GM10266 (cell line): ENCODE data around the gene CYTIP.

Experiments
- DNase-seq: peaks from one replicate; pipeline ENCODE4 v3.0.0; 2012; ENCODE audit errors: extremely low spot score
- CTCF ChIP-seq: IDR thresholded peaks from 2 replicates; pipeline ENCODE4 v1.5.1; 2012; ENCODE audit warnings: mild to moderate bottlenecking, low read depth; ENCODE audit not compliant: control insufficient read depth, insufficient read depth; ENCODE audit errors: missing control alignments

CYTIP gene

GRCh38 chr2:157443795-157444640 lies at the start of gene CYTIP:
Gene CYTIP (minus strand): TSS chr2:157444089. CDS start chr2:157444020, 69 bp downstream.
- no peak for TF ChIP-seq CTCF
- peak; percentile 38 for DNase-seq

GRCh38 chr2:157492189-157492773 lies 48.4 kb upstream of the CYTIP start:
- DNase-seq: peak; percentile 58

GRCh38 chr2:157489983-157490382 lies 46.1 kb upstream of the CYTIP start:
- no peak for DNase-seq
- no peak for TF ChIP-seq CTCF

More at GRCh38 chr2:157492189-157492773, 48.4 kb upstream of the CYTIP start:
- TF ChIP-seq CTCF: peak; percentile 79

- TF ChIP-seq CTCF: no peak
Measured at GRCh38 chr2:157488877-157489276, 45.0 kb upstream of the CYTIP start.

GRCh38 chr2:157487747-157488146 lies 43.9 kb upstream of the CYTIP start:
- TF ChIP-seq CTCF: no peak
- DNase-seq: no peak

More at GRCh38 chr2:157488877-157489276, 45.0 kb upstream of the CYTIP start:
- DNase-seq: no peak

- TF ChIP-seq CTCF: no peak
- no peak for DNase-seq
Measured at GRCh38 chr2:157487271-157487610, 43.4 kb upstream of the CYTIP start.
